Hepatocyte (in vitro differentiated cells): Measurements from ENCODE around the gene EBF4. TPM values are rescaled to one million over a fixed set of nuclear protein-coding genes. Genes with fewer than 3 reads are reported as not detected.

Source experiments
- DNase-seq: peaks from one replicate; pipeline ENCODE4 v3.0.0-alpha.2; 2016; ENCODE audit warnings: low spot score
- H2AFZ ChIP-seq: fragments of 200-600 bp; sonication (generic); 2 replicates; pipeline ENCODE4 v1.6.0; 2016; ENCODE audit warnings: antibody characterized with exemption, mild to moderate bottlenecking
- H3K27ac ChIP-seq: fragments of 200-600 bp; sonication (generic); 2 replicates; pipeline ENCODE4 v1.5.1; 2016; ENCODE audit warnings: mild to moderate bottlenecking
- H3K27me3 ChIP-seq: fragments of 200-600 bp; sonication (generic); 2 replicates; pipeline ENCODE4 v1.6.1; 2016
- H3K36me3 ChIP-seq: fragments of 200-600 bp; sonication (generic); replicated peaks from 2 replicates; pipeline ENCODE4 v1.5.1; 2016; ENCODE audit warnings: low read depth; ENCODE audit not compliant: insufficient read depth
- H3K4me1 ChIP-seq: fragments of 200-600 bp; sonication (generic); 2 replicates; pipeline ENCODE4 v1.5.1; 2016; ENCODE audit warnings: mild to moderate bottlenecking, moderate library complexity; ENCODE audit not compliant: insufficient read depth
- H3K4me2 ChIP-seq: fragments of 200-600 bp; sonication (generic); 2 replicates; pipeline ENCODE4 v1.6.0; 2016
- H3K4me3 ChIP-seq: fragments of 200-600 bp; sonication (generic); 2 replicates; pipeline ENCODE4 v1.5.1; 2016; ENCODE audit warnings: mild to moderate bottlenecking
- H3K79me2 ChIP-seq: fragments of 200-600 bp; sonication (generic); 2 replicates; pipeline ENCODE4 v1.6.0; 2017; ENCODE audit warnings: mild to moderate bottlenecking
- H3K9me2 ChIP-seq: fragments of 200-600 bp; sonication (generic); replicated peaks from 2 replicates; pipeline ENCODE4 v1.6.0; 2017; ENCODE audit warnings: mild to moderate bottlenecking; ENCODE audit not compliant: insufficient read depth
- H3K9me3 ChIP-seq: fragments of 200-600 bp; sonication (generic); 2 replicates; pipeline ENCODE4 v1.5.1; 2016; ENCODE audit warnings: low read depth, mild to moderate bottlenecking
- H4K20me1 ChIP-seq: fragments of 200-600 bp; sonication (generic); 2 replicates; pipeline ENCODE4 v1.6.0; 2016; ENCODE audit warnings: mild to moderate bottlenecking; ENCODE audit not compliant: insufficient read depth, poor library complexity, severe bottlenecking
- CTCF ChIP-seq: fragments of 200-600 bp; sonication (generic); IDR thresholded peaks from 2 replicates; pipeline ENCODE4 v1.5.1; 2016; ENCODE audit warnings: antibody characterized with exemption, mild to moderate bottlenecking; ENCODE audit not compliant: poor library complexity
- EZH2 ChIP-seq: fragments of 200-600 bp; sonication (generic); IDR thresholded peaks from 2 replicates; pipeline ENCODE4 v1.6.1; 2016; ENCODE audit warnings: antibody characterized with exemption, mild to moderate bottlenecking, borderline replicate concordance
- EZH2phosphoT487 ChIP-seq: fragments of 200-600 bp; sonication (generic); IDR thresholded peaks from one replicate; pipeline ENCODE4 v1.6.1; 2018; ENCODE audit warnings: antibody characterized with exemption, mild to moderate bottlenecking, low read depth, moderate library complexity; ENCODE audit not compliant: unreplicated experiment, severe bottlenecking
- WGBS: methylation state at CpG from one replicate; pipeline ENCODE4 v1.1.6; 2016; ENCODE audit warnings: low lambda C conversion rate; ENCODE audit errors: missing lambda C conversion rate; 5-methylcytosine and 5-hydroxymethylcytosine counted together
- polyA plus RNA-seq: library from polyadenylated mRNA; unstranded; fragments of >200 nt; fragmentation: Nextera tagmentation; extraction: Ambion mirVana; gene quantifications from 2 replicates; pipeline ENCODE4 v1.2.1, GENCODE V29; 2016
- total RNA-seq: library from RNA; depleted of rRNA; stranded (reverse); fragments of >200 nt; gene quantifications from 2 replicates; pipeline ENCODE4 v1.2.3, GENCODE V29; 2014

The EBF4 gene
- total and polyA plus RNA-seq, 2 experiments from 2014 or later, result 10.7 to 17.9 TPM

GRCh38 chr20:2741463-2741862 is 48.9 kb downstream of the EBF4 start:
- no peak overlapping the region for H3K27ac ChIP-seq
- no peak overlapping the region for H3K4me2 ChIP-seq
- TF ChIP-seq EZH2 (no peak), CTCF (no peak), EZH2phosphoT487 (no peak)
- WGBS, result 66% methylated on average over 3 of the region's 3 CpGs
- no peaks in the 10 kb centered on the region for H3K79me2 ChIP-seq
- no peak overlapping the region for H3K4me3 ChIP-seq
- no peaks in the 10 kb centered on the region for H3K36me3 ChIP-seq
- no peaks in the 10 kb centered on the region for H4K20me1 ChIP-seq
- no peaks in the 10 kb centered on the region for H3K9me3 ChIP-seq
- no peaks in the 10 kb centered on the region for H3K4me1 ChIP-seq
- H3K9me2 ChIP-seq, result no peaks in the 10 kb centered on the region
- no peak overlapping the region for H2AFZ ChIP-seq
- DNase-seq, result no peak
- no peaks in the 10 kb centered on the region for H3K27me3 ChIP-seq

- H3K4me2 ChIP-seq, result no peak overlapping the region
- no peak for DNase-seq
- no peak overlapping the region for H3K4me3 ChIP-seq
- no peaks in the 10 kb centered on the region for H3K79me2 ChIP-seq
- no peaks in the 10 kb centered on the region for H4K20me1 ChIP-seq
- H3K9me2 ChIP-seq, result no peaks in the 10 kb centered on the region
- 80% methylated on average over 7 of the region's 7 CpGs for WGBS
- H3K27me3 ChIP-seq, result no peaks in the 10 kb centered on the region
- no peak overlapping the region for H3K27ac ChIP-seq
- H3K36me3 ChIP-seq, result no peaks in the 10 kb centered on the region
- TF ChIP-seq EZH2 (no peak), EZH2phosphoT487 (no peak), CTCF (no peak)
- H2AFZ ChIP-seq, result no peak overlapping the region
- H3K9me3 ChIP-seq, result no peaks in the 10 kb centered on the region
- no peaks in the 10 kb centered on the region for H3K4me1 ChIP-seq
Measured at GRCh38 chr20:2741881-2742280, 49.3 kb downstream of the EBF4 start.

GRCh38 chr20:2742431-2742830 is 49.9 kb downstream of the EBF4 start:
- Histone ChIP-seq H3K4me3 (no peak overlapping the region), H3K9me3 (no peaks in the 10 kb centered on the region), H3K27ac (no peak overlapping the region), H4K20me1 (no peaks in the 10 kb centered on the region), H3K4me2 (no peak overlapping the region), H3K4me1 (no peaks in the 10 kb centered on the region), H3K36me3 (no peaks in the 10 kb centered on the region), H3K9me2 (no peaks in the 10 kb centered on the region), H2AFZ (no peak overlapping the region), H3K27me3 (peaks cover 4% of the 10 kb centered on the region), H3K79me2 (no peaks in the 10 kb centered on the region)
- DNase-seq, result no peak
- 92% methylated on average over 1 of the region's 2 CpGs for WGBS
- no peak for TF ChIP-seq CTCF
- no peak for TF ChIP-seq EZH2
- no peak for TF ChIP-seq EZH2phosphoT487
